OCI-LY1 (cell line): Measurements from ENCODE around the gene INHA.

Source experiments
- H2AFZ ChIP-seq: fragments of 200-600 bp; sonication (generic), shearing (Covaris generic); 2 replicates; pipeline ENCODE4 v1.6.0; 2014; ENCODE audit warnings: antibody characterized with exemption, mild to moderate bottlenecking, low read length
- H3F3A ChIP-seq: fragments of 200-600 bp; sonication (generic), shearing (Covaris generic); 2 replicates; pipeline ENCODE4 v1.6.0; 2014; ENCODE audit warnings: mild to moderate bottlenecking, antibody characterized with exemption, low read length, moderate library complexity; ENCODE audit not compliant: insufficient read depth
- H3K27ac ChIP-seq: fragments of 200-600 bp; sonication (generic); 2 replicates; pipeline ENCODE4 v1.5.1; 2014; ENCODE audit warnings: low read length, mixed run types, mild to moderate bottlenecking, low read depth; ENCODE audit not compliant: poor library complexity, severe bottlenecking
- H3K27me3 ChIP-seq: fragments of 200-600 bp; sonication (generic); 2 replicates; pipeline ENCODE4 v1.6.0; 2014; ENCODE audit warnings: antibody characterized with exemption, mild to moderate bottlenecking, low read length, moderate library complexity; ENCODE audit not compliant: insufficient read depth
- H3K36me3 ChIP-seq: fragments of 200-600 bp; sonication (generic); 2 replicates; pipeline ENCODE4 v1.6.1; 2014; ENCODE audit warnings: mild to moderate bottlenecking, antibody characterized with exemption, low read length, moderate library complexity, mixed read lengths; ENCODE audit not compliant: insufficient read depth
- H3K4me1 ChIP-seq: fragments of 200-600 bp; sonication (generic); 2 replicates; pipeline ENCODE4 v1.5.1; 2014; ENCODE audit warnings: mild to moderate bottlenecking, low read length, moderate library complexity; ENCODE audit not compliant: insufficient read depth, severe bottlenecking
- H3K4me2 ChIP-seq: fragments of 200-600 bp; sonication (generic), shearing (Covaris generic); 2 replicates; pipeline ENCODE4 v1.6.1; 2014; ENCODE audit warnings: low read length
- H3K4me3 ChIP-seq: fragments of 200-600 bp; sonication (generic); 2 replicates; pipeline ENCODE4 v1.5.1; 2014; ENCODE audit warnings: low read length, low read depth, mild to moderate bottlenecking, mixed read lengths; ENCODE audit not compliant: poor library complexity, severe bottlenecking
- H3K79me2 ChIP-seq: fragments of 200-600 bp; shearing (Covaris generic); 2 replicates; pipeline ENCODE4 v1.6.1; 2016; ENCODE audit warnings: mixed run types, low read length, mixed read lengths; ENCODE audit not compliant: insufficient read depth
- H3K9ac ChIP-seq: fragments of 200-600 bp; sonication (generic), shearing (Covaris generic); 2 replicates; pipeline ENCODE4 v1.6.1; 2014; ENCODE audit warnings: mild to moderate bottlenecking, low read length, mixed read lengths
- H3K9me2 ChIP-seq: fragments of 200-600 bp; sonication (generic), shearing (Covaris generic); 2 replicates; pipeline ENCODE4 v1.6.1; 2014; ENCODE audit warnings: low read depth, mild to moderate bottlenecking, low read length, mixed read lengths
- H3K9me3 ChIP-seq: fragments of 200-600 bp; shearing (Covaris generic); 2 replicates; pipeline ENCODE4 v1.6.1; 2014; ENCODE audit warnings: low read length, mixed read lengths
- H4K20me1 ChIP-seq: fragments of 200-600 bp; sonication (generic), shearing (Covaris generic); 2 replicates; pipeline ENCODE4 v1.6.0; 2016; ENCODE audit warnings: mild to moderate bottlenecking, low read length; ENCODE audit not compliant: insufficient read depth
- EZH2 ChIP-seq: fragments of 200-600 bp; sonication (generic), shearing (Covaris generic); IDR thresholded peaks from 2 replicates; pipeline ENCODE4 v1.8.0; 2017; ENCODE audit warnings: borderline replicate concordance, mixed run types, mild to moderate bottlenecking, antibody characterized with exemption, low read length, moderate library complexity, mixed read lengths
- TF ChIP-seq, protein P1 (sequence below): fragments of 200-600 bp; sonication (generic), shearing (Covaris generic); IDR thresholded peaks from 2 replicates; pipeline ENCODE4 v1.5.1; 2017; ENCODE audit warnings: mild to moderate bottlenecking, antibody characterized with exemption, low read length, moderate library complexity, mixed read lengths

The INHA gene

DNA sequence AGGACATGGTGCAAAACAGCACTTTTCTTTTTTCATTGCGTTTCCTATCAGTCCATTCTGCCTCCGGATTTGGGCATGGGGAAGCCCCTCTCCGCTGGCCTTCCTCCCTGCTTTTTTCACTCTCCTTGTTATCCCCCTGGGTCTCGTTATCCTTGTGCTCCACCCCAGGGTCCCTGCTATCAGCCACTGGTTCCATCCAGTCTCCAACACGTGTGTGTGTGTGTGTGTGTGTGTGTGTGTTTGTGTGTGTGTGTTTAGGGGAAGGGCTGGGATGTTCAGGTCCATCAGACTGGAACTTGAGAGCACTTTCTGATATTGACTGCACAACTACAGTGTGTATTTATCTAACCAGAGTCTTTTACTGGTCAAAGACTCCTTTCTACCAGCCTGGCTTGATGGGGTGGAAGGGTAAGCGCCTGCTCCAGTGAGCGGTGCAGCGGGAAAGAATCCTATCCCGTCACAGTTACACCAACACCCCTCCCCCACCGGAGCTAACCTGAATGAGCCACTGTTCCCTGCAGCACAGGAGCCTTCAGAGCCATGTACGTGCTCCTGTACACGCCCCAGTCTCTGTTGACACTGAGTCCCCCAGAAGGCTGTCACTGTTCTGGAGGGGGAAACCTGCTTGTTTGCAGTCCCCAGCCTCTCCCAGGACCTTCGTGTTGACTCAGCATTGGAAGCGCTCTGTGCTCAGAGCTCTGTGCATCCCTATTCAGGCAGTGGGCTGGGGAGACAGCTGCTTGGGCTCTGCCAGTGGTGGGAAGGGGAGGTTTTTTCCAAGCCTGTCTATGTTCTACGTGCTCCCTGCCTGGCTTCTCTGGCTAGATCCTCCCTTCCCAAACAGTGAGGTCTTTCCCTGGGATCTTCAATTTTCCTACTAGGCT, 4.6 kb downstream of the INHA start:
- Histone ChIP-seq H4K20me1 (no peaks in the 10 kb centered on the region), H3K9me2 (no peaks in the 10 kb centered on the region), H3K4me2 (no peak overlapping the region), H3K9ac (no peak overlapping the region), H3K79me2 (no peaks in the 10 kb centered on the region), H3F3A (no peaks in the 10 kb centered on the region), H3K9me3 (no peaks in the 10 kb centered on the region), H3K27ac (no peak overlapping the region), H3K36me3 (no peaks in the 10 kb centered on the region), H3K4me1 (no peaks in the 10 kb centered on the region), H3K27me3 (no peaks in the 10 kb centered on the region), H2AFZ (no peak overlapping the region), H3K4me3 (no peak overlapping the region)
- TF ChIP-seq, protein P1, sequence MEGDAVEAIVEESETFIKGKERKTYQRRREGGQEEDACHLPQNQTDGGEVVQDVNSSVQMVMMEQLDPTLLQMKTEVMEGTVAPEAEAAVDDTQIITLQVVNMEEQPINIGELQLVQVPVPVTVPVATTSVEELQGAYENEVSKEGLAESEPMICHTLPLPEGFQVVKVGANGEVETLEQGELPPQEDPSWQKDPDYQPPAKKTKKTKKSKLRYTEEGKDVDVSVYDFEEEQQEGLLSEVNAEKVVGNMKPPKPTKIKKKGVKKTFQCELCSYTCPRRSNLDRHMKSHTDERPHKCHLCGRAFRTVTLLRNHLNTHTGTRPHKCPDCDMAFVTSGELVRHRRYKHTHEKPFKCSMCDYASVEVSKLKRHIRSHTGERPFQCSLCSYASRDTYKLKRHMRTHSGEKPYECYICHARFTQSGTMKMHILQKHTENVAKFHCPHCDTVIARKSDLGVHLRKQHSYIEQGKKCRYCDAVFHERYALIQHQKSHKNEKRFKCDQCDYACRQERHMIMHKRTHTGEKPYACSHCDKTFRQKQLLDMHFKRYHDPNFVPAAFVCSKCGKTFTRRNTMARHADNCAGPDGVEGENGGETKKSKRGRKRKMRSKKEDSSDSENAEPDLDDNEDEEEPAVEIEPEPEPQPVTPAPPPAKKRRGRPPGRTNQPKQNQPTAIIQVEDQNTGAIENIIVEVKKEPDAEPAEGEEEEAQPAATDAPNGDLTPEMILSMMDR: no peak

DNA sequence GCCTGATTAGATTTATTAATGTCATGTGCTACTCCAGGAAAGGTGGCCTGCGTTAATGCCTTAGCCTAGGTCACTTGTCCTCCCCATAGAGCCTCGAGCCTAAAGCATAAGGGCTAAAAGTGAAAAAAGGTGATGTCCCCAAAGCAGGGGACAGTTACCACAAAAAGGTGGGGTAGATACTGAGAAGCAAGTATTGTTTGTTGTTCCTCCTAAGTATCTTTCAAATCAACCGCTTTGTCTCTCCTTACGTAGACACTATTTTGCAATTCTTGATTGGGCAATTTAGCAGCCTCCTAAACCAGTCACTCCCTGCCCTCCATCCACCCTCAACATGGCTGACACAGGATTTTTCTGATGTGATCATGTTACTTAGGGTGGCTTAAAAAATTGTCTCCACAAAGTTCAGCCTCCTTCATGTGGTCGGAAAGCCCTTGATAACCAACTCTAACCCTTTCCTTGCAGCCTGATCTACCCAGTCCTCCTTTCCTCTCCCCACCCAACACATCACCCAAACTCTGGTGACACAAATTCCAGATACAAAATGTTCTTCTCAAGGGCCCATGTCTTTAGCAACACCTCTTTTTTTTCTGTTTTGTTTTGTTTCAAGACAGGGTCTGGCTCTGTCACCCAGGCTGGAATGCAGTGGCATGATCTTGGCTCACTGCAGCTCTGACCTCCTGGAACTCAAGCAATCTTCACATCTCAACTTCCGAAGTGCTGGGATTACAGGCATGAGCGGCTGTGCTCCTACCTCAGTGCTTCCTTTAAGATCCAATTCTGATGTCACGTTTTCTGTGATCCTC, 6.9 kb downstream of the INHA start:
- TF ChIP-seq, protein P1: no peak
- TF ChIP-seq EZH2: no peak
- H3K36me3 ChIP-seq: no peaks in the 10 kb centered on the region
- no peak overlapping the region for H3K9ac ChIP-seq
- H3F3A ChIP-seq: no peaks in the 10 kb centered on the region
- H3K4me2 ChIP-seq: no peak overlapping the region
- no peaks in the 10 kb centered on the region for H4K20me1 ChIP-seq
- H3K79me2 ChIP-seq: no peaks in the 10 kb centered on the region
- no peak overlapping the region for H2AFZ ChIP-seq
- H3K4me3 ChIP-seq: no peak overlapping the region
- H3K27me3 ChIP-seq: no peaks in the 10 kb centered on the region
- H3K9me3 ChIP-seq: no peaks in the 10 kb centered on the region
- H3K9me2 ChIP-seq: no peaks in the 10 kb centered on the region
- no peaks in the 10 kb centered on the region for H3K4me1 ChIP-seq
- H3K27ac ChIP-seq: no peak overlapping the region

DNA sequence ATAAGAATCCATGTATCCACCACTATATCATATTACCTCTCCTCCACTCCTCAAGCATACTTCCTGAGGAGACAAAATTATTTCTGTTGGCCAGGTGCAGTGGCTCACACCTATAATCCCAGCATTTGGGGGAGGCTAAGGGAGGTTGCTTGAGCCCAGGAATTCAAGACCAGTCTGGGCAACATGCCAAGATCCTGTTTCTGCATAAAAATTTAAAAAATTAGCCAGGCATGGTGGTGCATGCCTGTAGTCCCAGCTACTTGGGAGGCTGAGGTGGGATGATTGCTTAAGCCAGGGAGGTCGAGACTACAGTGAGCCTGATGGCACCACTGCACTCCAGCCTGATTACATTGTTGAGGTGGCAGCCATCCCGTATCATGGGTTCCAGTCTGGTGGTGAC, 9.2 kb downstream of the INHA start:
- H3K4me3 ChIP-seq: no peak overlapping the region
- H3K4me2 ChIP-seq: no peak overlapping the region
- H3K36me3 ChIP-seq: no peaks in the 10 kb centered on the region
- no peaks in the 10 kb centered on the region for H3K9me3 ChIP-seq
- no peaks in the 10 kb centered on the region for H3K79me2 ChIP-seq
- no peaks in the 10 kb centered on the region for H3K9me2 ChIP-seq
- H3K9ac ChIP-seq: no peak overlapping the region
- H3K4me1 ChIP-seq: no peaks in the 10 kb centered on the region
- no peaks in the 10 kb centered on the region for H4K20me1 ChIP-seq
- TF ChIP-seq EZH2: no peak
- TF ChIP-seq, protein P1: no peak
- H3F3A ChIP-seq: no peaks in the 10 kb centered on the region
- no peaks in the 10 kb centered on the region for H3K27me3 ChIP-seq
- no peak overlapping the region for H3K27ac ChIP-seq
- no peak overlapping the region for H2AFZ ChIP-seq
